ENCODE measurements around the gene EIF3I.

The EIF3I gene

DNA sequence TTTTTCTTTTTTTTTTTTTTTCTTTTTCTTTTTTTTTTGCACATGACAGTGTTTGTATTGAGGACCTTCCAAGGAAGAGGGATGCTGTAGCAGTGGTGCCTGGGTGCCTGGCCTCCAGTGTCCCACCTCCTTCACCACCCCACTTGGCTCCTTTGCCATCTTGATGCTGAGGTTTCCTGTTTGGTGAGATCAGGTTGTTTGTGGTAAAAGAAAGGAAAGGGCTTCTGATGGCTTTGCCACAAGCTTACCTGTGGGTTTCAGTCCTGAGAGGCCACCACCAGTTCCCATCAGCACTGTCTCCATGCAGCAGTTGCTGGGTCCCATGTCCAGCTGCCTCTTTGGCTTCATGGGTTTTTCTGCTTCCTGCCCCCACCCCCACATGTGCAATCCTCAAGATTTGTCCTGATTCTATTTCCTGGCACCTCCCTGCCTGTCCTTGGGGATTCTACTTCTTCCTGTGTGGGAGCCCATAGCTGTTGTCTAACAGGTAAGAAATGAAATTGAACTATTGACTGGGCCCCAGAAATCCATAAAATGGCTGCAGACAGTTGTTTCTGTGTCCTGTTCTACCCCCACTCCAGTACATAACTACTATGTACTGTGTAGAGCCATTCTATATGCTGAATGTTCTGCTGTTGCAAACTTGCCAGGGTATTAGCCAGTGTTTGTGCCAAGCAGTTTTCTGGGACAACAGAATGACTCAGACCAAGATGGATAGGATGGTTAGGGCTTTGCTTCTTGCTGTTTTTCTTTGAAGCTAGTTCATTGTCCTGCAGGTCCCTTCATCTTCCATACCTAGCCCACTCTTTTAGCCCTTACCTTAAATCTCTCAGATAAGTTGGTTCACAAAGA is 26.0 kb upstream of the EIF3I start:
- H3K27me3 ChIP-seq (replicated peaks; ENCODE audit: control insufficient read depth, insufficient read depth, low read length) = no peaks in the 10 kb centered on the region
- TF ChIP-seq, protein P1, sequence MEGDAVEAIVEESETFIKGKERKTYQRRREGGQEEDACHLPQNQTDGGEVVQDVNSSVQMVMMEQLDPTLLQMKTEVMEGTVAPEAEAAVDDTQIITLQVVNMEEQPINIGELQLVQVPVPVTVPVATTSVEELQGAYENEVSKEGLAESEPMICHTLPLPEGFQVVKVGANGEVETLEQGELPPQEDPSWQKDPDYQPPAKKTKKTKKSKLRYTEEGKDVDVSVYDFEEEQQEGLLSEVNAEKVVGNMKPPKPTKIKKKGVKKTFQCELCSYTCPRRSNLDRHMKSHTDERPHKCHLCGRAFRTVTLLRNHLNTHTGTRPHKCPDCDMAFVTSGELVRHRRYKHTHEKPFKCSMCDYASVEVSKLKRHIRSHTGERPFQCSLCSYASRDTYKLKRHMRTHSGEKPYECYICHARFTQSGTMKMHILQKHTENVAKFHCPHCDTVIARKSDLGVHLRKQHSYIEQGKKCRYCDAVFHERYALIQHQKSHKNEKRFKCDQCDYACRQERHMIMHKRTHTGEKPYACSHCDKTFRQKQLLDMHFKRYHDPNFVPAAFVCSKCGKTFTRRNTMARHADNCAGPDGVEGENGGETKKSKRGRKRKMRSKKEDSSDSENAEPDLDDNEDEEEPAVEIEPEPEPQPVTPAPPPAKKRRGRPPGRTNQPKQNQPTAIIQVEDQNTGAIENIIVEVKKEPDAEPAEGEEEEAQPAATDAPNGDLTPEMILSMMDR (IDR thresholded peaks at IDR 0.05; ENCODE audit: insufficient read depth, low read length, poor library complexity, severe bottlenecking) = no peak
- peaks cover 53% of the 10 kb centered on the region for H3K36me3 ChIP-seq (ENCODE audit: control insufficient read depth, insufficient read depth, low read length)
- H3K4me3 ChIP-seq (replicated peaks; ENCODE audit: low read depth, low read length) = no peak overlapping the region
- DNase-seq (ENCODE audit: extremely low read depth, insufficient read length) = no peak

DNA sequence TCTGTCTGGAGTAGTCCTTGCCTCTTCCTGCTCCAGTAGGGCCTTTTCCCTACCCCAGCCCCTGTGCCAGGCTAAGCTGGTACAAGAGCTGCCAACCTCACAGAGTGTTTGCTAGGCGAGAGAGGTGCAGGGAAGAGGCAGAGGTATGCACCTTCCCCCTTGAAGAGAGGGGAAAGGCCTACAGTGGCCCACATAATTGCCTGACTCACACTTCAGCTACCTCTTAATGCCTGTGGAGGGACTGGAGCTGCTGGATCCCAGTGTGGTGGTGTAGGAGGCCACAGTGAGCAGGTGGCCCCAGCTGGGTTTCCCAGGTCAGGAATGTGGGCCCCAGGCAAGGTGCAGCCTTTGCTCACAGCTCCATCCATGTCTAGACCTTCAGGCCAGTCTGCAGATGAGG is 25.1 kb upstream of the EIF3I start:
- Histone ChIP-seq H3K4me3 (replicated peaks; ENCODE audit: low read depth, low read length) (no peak overlapping the region), H3K27me3 (replicated peaks; ENCODE audit: control insufficient read depth, insufficient read depth, low read length) (no peaks in the 10 kb centered on the region), H3K36me3 (ENCODE audit: control insufficient read depth, insufficient read depth, low read length) (peaks cover 44% of the 10 kb centered on the region)
- no peak for DNase-seq (ENCODE audit: extremely low read depth, insufficient read length)
- TF ChIP-seq, protein P1 (IDR thresholded peaks at IDR 0.05; ENCODE audit: insufficient read depth, low read length, poor library complexity, severe bottlenecking) = no peak

DNA sequence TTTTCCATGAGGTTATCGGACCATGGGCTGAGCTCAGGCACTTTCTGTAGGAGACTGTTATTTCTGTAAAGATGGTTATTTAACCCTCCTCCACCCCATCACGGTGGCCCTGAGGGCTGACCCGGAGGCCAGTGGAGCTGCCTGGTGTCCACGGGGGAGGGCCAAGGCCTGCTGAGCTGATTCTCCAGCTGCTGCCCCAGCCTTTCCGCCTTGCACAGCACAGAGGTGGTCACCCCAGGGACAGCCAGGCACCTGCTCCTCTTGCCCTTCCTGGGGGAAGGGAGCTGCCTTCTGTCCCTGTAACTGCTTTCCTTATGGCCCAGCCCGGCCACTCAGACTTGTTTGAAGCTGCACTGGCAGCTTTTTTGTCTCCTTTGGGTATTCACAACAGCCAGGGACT is 24.4 kb upstream of the EIF3I start:
- no peak overlapping the region for H3K4me3 ChIP-seq (replicated peaks; ENCODE audit: low read depth, low read length)
- H3K27me3 ChIP-seq (replicated peaks; ENCODE audit: control insufficient read depth, insufficient read depth, low read length) = no peaks in the 10 kb centered on the region
- H3K36me3 ChIP-seq (ENCODE audit: control insufficient read depth, insufficient read depth, low read length) = peaks cover 39% of the 10 kb centered on the region
- no peak for DNase-seq (ENCODE audit: extremely low read depth, insufficient read length)
- TF ChIP-seq, protein P1 (IDR thresholded peaks at IDR 0.05; ENCODE audit: insufficient read depth, low read length, poor library complexity, severe bottlenecking) = no peak

DNA sequence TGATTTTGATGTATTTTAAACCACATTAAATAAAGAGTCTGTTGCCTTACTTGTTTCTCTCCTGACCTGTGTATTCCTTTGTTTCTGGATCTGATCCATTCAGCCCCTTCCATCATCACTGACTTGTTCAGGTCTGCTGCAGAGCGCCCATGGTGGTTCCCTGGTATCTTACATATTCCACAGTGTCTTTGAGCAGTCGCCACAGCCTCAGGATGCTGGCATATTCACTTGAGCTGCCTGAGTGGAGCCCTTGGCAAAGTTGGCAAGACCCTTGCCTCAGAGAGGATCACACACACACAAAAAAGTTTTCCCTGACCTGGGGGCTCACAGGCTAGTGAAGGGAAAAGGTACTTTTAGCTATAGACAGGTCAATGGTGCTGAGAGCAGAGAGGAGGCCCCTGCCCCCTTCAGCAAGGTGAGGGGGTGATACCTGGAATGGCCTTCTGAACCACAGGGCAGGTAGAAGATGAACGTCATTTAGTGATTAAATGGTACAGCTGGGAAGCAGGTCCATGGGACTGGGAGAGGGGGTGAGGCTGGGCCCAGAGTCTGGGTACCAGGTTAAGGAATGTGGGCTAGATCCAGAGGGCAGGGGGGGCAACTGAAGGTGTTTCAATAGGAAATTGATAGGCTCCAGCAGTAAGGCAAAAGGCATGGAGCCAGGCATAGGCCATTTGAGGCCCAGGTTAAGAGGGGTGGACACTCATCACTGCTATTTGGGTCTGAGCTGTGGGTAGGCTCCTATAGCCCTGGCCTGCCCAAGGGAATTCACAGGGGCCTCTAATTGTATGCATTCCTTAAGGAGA is 23.8 kb upstream of the EIF3I start:
- no peaks in the 10 kb centered on the region for H3K27me3 ChIP-seq (replicated peaks; ENCODE audit: control insufficient read depth, insufficient read depth, low read length)
- H3K4me3 ChIP-seq (replicated peaks; ENCODE audit: low read depth, low read length) = no peak overlapping the region
- TF ChIP-seq, protein P1 (IDR thresholded peaks at IDR 0.05; ENCODE audit: insufficient read depth, low read length, poor library complexity, severe bottlenecking) = no peak
- peaks cover 34% of the 10 kb centered on the region for H3K36me3 ChIP-seq (ENCODE audit: control insufficient read depth, insufficient read depth, low read length)
- no peak for DNase-seq (ENCODE audit: extremely low read depth, insufficient read length)

DNA sequence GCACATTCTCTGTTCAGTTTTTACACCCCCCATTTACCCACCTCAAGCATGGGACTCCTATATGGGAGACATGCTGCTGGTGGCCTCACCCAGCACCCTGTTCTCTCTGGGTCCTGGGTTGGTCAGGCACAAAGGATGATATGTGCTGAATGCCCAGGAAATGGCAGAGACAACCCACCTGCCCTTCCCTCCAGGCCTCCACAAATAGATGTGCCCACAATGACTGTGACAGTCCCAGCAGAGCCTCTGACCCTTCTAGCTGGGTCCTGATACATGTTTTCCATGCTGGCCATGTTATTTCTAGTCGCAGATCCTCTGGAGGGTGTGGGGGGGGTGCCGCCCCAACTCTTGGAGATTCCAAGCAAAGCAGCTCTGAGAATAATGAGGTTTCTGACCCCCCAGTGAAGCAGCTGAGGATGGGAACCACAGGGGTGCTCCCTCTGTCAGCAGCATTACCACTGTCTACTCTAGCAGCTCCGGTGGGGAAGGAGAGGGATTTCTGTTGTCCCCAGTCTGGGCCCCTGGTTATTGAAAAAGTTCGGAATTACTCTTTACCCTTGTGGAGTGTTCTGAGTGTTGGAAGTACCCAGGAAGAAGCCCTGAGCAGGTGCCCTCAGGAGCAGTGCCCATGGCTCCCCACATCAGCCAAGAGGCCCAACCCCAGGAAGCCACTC is 23.0 kb upstream of the EIF3I start:
- Histone ChIP-seq H3K36me3 (ENCODE audit: control insufficient read depth, insufficient read depth, low read length) (peaks cover 33% of the 10 kb centered on the region), H3K4me3 (replicated peaks; ENCODE audit: low read depth, low read length) (no peak overlapping the region), H3K27me3 (replicated peaks; ENCODE audit: control insufficient read depth, insufficient read depth, low read length) (no peaks in the 10 kb centered on the region)
- TF ChIP-seq, protein P1 (IDR thresholded peaks at IDR 0.05; ENCODE audit: insufficient read depth, low read length, poor library complexity, severe bottlenecking) = no peak
- no peak for DNase-seq (ENCODE audit: extremely low read depth, insufficient read length)
